GM21786 (cell line): Measurements from ENCODE around the gene KIR2DL4.
"Not testable (repeated sequence)": the region's sequence is repeated elsewhere in the genome, so short reads cannot be mapped to it uniquely, and the experiment has no call there.

Source experiments
- ATAC-seq: cut with Tn5 transposase; IDR thresholded peaks from one replicate; pipeline ENCODE4 v1.9.1; 2021; ENCODE audit not compliant: unreplicated experiment

KIR2DL4 gene

GRCh38 chr19:54803410-54803809 lies at the start of gene KIR2DL4:
KIR2DL4 (plus strand) TSS chr19:54803610; CDS start chr19:54803652, 42 bp downstream.
- no peak for ATAC-seq

DNA sequence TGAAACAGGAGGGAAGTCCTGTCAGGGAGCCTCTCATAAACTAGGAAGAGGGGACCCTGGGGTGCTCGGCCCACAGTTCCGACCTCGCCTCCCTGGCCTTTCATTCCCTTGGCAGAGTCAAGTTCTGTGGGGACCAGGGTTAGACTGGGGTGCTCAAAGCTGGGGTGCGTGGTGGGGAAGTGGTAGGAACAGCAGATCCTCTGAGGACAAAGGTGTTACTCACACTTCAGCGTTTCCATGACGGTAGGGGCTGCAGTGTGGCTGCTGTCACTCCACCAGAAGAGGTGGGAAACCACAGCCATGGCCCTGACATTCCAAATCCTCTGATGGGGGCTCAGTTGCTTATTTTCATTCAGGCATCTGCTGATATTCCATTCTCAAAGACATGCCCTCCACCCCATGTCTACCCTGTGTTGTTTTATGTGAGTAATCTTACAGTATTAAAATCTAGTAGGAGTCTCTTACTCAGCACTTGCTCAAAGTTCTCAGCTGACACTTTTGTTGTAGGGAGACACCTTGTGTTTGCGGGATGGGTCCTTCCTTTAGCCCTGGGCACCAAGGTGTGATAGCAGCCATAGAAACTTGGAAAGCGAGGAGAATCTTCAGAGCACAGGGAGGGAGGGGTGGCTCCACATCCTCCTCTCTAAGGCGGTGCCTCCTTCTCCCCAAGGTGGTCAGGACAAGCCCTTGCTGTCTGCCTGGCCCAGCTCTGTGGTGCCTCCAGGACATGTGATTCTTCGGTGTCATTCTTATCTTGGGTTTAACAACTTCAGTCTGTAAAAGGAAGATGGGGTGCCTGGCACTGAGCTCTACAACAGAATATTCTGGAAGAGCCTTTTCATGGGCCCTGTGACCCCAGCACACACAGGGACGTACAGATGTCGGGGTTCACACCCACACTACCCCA lies 47.0 kb upstream of the KIR2DL4 start:
- ATAC-seq: not testable (repeated sequence)

- not testable (repeated sequence) for ATAC-seq
These were observed 44.8 kb upstream of the KIR2DL4 start for GRCh38 chr19:54758577-54758976.

GRCh38 chr19:54764219-54764618 lies 39.2 kb upstream of the KIR2DL4 start:
- ATAC-seq: not testable (repeated sequence)

DNA sequence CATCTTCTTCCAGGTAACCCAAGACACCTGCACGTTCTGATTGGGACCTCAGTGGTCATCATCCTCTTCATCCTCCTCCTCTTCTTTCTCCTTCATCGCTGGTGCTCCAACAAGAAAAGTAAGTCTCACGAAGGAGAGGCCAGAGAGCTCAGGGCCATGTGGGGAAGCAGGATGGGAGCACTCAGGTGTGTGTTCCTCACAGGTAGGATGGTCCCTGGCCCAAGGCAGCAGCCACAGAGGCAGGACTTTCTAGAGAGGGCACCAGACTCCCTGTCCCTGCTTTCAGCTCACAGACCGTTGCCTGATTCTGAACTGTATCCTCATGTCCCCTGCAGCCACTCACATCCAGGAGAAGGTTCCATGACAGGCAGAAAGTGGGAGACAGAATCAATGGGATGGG lies 36.9 kb upstream of the KIR2DL4 start:
- ATAC-seq: not testable (repeated sequence)

DNA sequence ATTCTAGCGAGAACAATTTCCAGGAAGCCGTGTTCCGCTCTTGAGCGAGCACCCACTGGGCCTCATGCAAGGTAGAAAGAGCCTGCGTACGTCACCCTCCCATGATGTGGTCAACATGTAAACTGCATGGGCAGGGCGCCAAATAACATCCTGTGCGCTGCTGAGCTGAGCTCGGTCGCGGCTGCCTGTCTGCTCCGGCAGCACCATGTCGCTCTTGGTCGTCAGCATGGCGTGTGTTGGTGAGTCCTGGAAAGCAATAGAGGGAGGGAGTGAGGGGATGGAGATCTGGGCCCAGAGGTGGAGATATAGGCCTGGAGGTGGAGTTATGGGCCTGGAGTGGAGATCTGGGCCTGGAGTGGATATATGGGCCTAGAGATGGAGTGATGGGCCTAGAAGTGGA lies 33.8 kb upstream of the KIR2DL4 start, which contains the start of gene KIR2DL1:
TSS of gene KIR2DL1 (plus strand) at position 148 of the 400 bp plus-strand sequence. CDS start at position 206, 58 bp downstream.
- ATAC-seq: not testable (repeated sequence)

DNA sequence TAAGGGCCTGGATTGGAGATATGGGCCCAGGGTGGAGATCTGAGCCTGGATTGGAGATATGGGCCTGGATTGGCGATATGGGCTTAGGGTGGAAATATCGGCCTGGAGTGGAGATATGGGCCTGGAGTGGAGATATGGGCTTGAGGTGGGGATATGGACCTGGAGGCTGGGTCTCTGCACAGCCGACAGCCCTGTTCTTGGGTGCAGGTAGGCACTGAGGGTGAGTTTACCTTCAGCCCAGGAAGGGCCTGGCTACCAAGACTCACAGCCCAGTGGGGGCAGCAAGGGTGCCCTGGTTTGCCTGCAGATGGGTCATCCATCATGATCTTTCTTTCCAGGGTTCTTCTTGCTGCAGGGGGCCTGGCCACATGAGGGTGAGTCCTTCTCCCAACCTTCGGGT lies 32.9 kb upstream of the KIR2DL4 start:
- not testable (repeated sequence) for ATAC-seq

DNA sequence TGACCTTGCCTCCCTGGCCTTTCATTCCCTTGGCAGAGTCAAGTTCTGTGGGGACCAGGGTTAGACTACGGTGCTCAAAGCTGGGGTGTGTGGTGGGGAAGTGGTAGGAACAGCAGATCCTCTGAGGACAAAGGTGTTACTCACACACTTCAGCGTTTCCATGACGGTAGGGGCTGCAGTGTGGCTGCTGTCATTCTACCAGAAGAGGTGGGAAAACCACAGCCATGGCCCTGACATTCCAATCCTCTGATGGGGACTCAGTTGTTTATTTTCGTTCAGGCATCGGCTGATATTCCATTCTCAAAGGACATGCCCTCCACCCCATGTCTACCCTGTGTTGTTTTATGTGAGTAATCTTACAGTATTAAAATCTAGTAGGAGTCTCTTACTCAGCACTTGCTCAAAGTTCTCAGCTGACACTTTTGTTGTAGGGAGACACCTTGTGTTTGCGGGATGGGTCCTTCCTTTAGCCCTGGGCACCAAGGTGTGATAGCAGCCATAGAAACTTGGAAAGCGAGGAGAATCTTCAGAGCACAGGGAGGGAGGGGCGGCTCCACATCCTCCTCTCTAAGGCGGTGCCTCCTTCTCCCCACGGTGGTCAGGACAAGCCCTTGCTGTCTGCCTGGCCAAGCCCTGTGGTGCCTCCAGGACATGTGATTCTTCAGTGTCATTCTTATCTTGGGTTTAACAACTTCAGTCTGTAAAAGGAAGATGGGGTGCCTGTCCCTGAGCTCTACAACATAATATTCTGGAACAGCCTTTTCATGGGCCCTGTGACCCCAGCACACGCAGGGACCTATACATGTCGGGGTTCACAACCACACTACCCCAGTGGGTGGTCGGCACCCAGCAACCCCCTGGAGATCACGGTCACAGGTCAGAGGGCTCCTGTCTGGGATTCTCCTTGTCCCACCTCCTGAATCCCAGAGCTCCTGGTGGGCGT lies 32.1 kb upstream of the KIR2DL4 start:
- not testable (repeated sequence) for ATAC-seq

- ATAC-seq: not testable (repeated sequence)
These were observed 30.7 kb upstream of the KIR2DL4 start for GRCh38 chr19:54772666-54773065.

GRCh38 chr19:54775095-54775815 lies 28.2 kb upstream of the KIR2DL4 start:
- ATAC-seq: not testable (repeated sequence)

- ATAC-seq: not testable (repeated sequence)
These were observed 27.6 kb upstream of the KIR2DL4 start for GRCh38 chr19:54775830-54776229.

GRCh38 chr19:54777851-54778250 lies 25.6 kb upstream of the KIR2DL4 start:
- not testable (repeated sequence) for ATAC-seq

DNA sequence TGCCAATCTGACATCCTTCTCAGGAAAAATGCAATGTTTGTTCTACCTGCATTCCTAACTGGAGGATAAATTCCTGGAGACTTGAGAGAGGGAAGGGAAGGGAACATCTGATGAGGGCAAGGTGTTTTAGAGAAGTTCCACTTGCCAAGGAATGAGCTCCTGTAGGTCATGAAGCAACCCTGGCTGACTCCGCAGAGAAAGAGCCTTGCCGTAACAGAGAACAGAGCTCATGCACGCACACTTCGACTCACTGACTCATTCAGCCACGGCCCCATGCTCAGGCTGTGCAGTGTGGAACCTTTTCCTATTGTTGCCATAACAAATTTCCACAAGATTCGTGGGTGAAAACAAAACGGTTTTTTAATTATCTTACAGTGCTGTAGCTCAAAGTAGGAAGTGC lies 24.5 kb upstream of the KIR2DL4 start:
- ATAC-seq: not testable (repeated sequence)

- ATAC-seq: not testable (repeated sequence)
These were observed 20.5 kb upstream of the KIR2DL4 start for GRCh38 chr19:54782916-54783315.

- not testable (repeated sequence) for ATAC-seq
These were observed 17.2 kb upstream of the KIR2DL4 start for GRCh38 chr19:54786091-54786723.

DNA sequence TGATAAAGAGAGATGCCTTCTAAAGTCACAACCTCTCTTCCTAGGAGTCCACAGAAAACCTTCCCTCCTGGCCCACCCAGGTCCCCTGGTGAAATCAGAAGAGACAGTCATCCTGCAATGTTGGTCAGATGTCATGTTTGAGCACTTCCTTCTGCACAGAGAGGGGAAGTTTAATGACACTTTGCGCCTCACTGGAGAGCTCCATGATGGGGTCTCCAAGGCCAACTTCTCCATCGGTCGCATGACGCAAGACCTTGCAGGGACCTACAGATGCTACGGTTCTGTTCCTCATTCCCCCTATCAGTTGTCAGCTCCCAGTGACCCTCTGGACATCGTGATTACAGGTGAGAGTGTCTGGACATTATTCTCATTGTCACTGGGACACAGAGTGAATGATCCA lies 15.3 kb upstream of the KIR2DL4 start:
- ATAC-seq: not testable (repeated sequence)

DNA sequence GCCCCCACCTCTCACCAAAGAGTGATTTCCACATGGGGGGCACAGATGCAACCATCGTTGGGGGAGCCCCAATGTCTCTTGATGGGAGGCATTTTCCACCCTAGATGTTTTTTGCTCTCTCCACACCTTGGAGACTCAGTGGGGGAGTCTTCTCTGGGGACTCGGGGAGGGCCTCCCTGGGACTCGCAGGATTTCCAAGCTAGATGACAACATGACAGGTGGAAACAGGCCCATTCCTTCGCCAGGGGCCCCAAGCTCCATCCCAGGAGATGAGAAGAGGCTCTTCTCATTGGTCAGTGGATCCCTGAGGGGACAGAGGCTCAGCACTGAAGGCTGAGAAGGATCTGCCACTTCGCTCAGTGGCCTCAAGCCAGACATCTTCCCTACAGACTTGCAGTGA lies 12.7 kb upstream of the KIR2DL4 start:
- ATAC-seq: no peak

DNA sequence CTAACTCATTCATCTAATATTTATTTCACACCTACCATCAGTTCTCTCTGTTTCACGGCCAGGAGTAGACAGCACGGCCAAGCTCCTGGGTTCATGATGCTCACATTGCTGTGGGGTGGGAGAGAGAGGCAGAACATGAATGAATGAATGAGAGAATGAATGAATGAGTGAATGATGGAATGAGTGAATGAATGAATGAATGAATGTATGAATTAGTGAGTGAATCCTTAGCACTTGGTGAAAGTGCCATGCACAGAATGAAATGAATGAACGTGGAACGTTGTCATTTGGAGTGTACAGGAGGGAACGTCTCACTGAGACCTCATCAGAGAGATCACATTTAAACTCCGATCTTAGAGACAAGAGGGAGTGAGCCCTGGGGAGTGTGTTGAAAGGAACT lies 11.9 kb upstream of the KIR2DL4 start:
- ATAC-seq: no peak

DNA sequence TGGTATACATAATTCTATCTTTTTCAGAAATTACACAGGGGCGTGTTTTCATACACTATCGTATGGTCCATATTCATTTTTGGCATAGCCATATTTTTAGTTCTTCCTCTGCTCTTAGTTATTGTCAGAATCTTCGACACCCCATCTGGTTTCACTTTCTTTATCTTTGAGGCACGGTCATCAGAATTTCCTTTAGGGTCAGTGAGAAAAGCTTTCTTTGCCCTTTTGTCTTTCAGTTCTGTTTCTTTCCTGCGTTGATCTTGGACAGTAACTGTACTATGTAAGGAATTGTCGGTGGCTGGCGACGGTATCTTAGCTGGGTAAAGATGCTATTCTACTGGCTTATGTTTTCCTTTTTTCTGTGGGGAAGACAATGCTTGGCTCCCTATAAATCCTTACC lies 10.6 kb upstream of the KIR2DL4 start:
- ATAC-seq: no peak

DNA sequence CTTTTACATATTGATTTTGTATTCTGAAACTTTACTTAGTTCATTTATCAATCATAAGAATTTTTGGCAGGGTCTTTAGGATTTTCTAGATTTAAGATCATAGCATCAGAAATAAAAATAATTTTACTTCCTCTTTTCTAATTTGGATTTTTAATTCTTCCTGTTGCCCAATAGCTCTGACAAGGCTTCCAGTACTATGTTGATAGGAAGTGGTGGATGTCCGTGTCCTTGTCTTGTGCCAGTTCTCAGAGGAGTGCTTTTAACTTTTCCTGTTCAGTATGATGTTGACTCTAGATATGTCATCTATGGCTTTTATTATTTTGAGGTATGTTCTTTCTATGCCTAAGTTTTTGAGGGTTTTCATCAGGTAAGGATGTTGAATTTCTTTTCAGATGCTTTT lies 7.7 kb upstream of the KIR2DL4 start:
- ATAC-seq: no peak
